SKM-1 treated with dmso at 0.1 percent for 144 hours (cell line): ENCODE results near the gene RALGAPA2.

Experiments
- DNase-seq: peaks from one replicate; lab custom pipeline; 2025; ENCODE audit not compliant: unreplicated experiment; lab: John Stamatoyannopoulos, UW

The RALGAPA2 gene

DNA sequence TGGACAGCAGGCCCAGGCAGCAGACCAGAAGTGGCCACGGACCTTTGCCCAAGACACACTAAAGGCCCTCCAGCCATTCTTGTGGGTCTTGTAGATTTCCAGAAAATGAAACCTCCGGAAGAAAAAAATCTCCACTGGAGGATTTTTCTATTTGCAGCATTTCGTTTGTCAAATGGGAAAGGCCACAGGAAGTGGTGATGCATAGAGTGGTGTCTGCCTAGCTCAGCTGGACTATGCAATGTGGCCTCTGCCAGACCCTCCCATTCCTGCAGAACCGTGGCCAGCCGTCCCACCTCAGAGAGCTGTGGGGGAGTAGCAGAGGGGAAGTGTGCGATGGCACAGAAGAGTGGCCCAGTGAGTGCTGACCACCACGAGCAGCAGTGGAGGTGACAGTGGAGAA, 368.5 kb downstream of the RALGAPA2 start:
- DNase-seq, result no peak
